ENCODE measurements around the gene APOBEC3A. TPM values are rescaled to one million over a fixed set of nuclear protein-coding genes. Genes with fewer than 3 reads are reported as not detected.

Gene APOBEC3A
- total and polyA plus RNA-seq, 2 of the 13 experiments (the other 11 are each of a cell fraction or from before 2014, with no cell fraction given): not detected

DNA sequence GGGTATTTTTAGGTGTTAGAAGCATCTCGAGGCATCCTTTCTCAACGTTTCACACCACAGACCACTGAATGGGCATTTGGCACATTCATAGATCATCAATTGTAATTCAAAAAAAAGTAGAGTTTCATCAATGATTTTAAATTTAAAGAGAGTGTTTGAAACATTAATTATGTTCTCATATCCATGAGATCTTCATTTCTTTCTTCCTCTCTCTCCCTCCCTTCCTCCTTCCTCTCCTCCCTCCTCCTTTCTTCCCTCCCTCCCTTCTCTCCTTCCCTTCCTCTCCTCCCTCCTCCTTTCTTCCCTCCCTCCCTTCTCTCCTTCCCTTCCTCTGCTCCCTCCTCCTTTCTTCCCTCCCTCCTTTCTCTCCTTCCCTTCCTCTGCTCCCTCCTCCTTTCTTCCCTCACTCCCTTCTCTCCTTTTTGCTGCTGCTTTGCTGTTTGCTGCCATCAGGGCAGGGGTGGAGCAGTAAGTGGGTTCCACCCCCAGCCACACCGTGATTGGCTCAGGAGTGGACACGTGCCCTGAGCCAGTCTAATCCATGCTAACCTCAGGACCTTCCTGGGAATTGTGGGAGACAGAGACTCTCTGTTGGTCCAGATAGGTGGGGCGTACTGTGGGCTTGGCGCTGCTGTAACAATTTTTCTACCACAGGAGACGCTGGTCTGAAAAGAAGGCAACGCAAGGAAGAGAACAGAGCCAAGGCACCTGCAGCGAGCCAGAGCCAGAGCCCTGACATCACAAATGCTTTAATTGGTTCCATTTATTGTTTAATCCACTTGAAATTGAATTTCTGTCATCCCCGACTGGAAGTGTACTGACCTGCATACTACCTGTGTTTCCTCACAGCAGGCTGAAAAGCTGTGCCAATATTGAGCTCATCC, 33.7 kb upstream of the APOBEC3A start (continued):
- TF ChIP-seq ZIK1 (CRISPR knock-in tag; IDR thresholded peaks at IDR 0.05; ENCODE audit: borderline replicate concordance, low read depth): no peak
- no peak for TF ChIP-seq ZNF766 (CRISPR knock-in tag; IDR thresholded peaks at IDR 0.05; ENCODE audit: borderline replicate concordance)
- TF ChIP-seq ZNF749 (CRISPR knock-in tag; IDR thresholded peaks at IDR 0.05; ENCODE audit: borderline replicate concordance): no peak
- no peak for TF ChIP-seq ZNF674 (CRISPR knock-in tag; IDR thresholded peaks at IDR 0.05; ENCODE audit: low read depth)
- no peak for TF ChIP-seq FOXA1 (IDR thresholded peaks at IDR 0.05)
- TF ChIP-seq FOXA1 (CRISPR knock-in tag; IDR thresholded peaks at IDR 0.05): no peak
- TF ChIP-seq RAD51 (IDR thresholded peaks at IDR 0.05; ENCODE audit: borderline replicate concordance): peak; percentile 53
- TF ChIP-seq NFYC (CRISPR knock-in tag; IDR thresholded peaks at IDR 0.05): peak; percentile 90
- TF ChIP-seq, protein P1, sequence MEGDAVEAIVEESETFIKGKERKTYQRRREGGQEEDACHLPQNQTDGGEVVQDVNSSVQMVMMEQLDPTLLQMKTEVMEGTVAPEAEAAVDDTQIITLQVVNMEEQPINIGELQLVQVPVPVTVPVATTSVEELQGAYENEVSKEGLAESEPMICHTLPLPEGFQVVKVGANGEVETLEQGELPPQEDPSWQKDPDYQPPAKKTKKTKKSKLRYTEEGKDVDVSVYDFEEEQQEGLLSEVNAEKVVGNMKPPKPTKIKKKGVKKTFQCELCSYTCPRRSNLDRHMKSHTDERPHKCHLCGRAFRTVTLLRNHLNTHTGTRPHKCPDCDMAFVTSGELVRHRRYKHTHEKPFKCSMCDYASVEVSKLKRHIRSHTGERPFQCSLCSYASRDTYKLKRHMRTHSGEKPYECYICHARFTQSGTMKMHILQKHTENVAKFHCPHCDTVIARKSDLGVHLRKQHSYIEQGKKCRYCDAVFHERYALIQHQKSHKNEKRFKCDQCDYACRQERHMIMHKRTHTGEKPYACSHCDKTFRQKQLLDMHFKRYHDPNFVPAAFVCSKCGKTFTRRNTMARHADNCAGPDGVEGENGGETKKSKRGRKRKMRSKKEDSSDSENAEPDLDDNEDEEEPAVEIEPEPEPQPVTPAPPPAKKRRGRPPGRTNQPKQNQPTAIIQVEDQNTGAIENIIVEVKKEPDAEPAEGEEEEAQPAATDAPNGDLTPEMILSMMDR (CRISPR knock-in tag; IDR thresholded peaks at IDR 0.05): peak; percentile 43
- TF ChIP-seq ZNF550 (CRISPR knock-in tag; IDR thresholded peaks at IDR 0.05; ENCODE audit: borderline replicate concordance): no peak
- TF ChIP-seq CEBPB (IDR thresholded peaks at IDR 0.05; ENCODE audit: borderline replicate concordance, low read depth, low read length): no peak
- TF ChIP-seq ZFP41 (CRISPR knock-in tag; IDR thresholded peaks at IDR 0.05; ENCODE audit: borderline replicate concordance): no peak
- peak; percentile 33 for TF ChIP-seq XRCC5 (optimal IDR thresholded peaks at IDR 0.05; ENCODE audit: low read length)
- no peak for TF ChIP-seq AHR (CRISPR knock-in tag; IDR thresholded peaks at IDR 0.05)
- TF ChIP-seq, protein P2, sequence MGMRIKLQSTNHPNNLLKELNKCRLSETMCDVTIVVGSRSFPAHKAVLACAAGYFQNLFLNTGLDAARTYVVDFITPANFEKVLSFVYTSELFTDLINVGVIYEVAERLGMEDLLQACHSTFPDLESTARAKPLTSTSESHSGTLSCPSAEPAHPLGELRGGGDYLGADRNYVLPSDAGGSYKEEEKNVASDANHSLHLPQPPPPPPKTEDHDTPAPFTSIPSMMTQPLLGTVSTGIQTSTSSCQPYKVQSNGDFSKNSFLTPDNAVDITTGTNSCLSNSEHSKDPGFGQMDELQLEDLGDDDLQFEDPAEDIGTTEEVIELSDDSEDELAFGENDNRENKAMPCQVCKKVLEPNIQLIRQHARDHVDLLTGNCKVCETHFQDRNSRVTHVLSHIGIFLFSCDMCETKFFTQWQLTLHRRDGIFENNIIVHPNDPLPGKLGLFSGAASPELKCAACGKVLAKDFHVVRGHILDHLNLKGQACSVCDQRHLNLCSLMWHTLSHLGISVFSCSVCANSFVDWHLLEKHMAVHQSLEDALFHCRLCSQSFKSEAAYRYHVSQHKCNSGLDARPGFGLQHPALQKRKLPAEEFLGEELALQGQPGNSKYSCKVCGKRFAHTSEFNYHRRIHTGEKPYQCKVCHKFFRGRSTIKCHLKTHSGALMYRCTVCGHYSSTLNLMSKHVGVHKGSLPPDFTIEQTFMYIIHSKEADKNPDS (CRISPR knock-in tag; IDR thresholded peaks at IDR 0.05): no peak
- TF ChIP-seq, protein P3, sequence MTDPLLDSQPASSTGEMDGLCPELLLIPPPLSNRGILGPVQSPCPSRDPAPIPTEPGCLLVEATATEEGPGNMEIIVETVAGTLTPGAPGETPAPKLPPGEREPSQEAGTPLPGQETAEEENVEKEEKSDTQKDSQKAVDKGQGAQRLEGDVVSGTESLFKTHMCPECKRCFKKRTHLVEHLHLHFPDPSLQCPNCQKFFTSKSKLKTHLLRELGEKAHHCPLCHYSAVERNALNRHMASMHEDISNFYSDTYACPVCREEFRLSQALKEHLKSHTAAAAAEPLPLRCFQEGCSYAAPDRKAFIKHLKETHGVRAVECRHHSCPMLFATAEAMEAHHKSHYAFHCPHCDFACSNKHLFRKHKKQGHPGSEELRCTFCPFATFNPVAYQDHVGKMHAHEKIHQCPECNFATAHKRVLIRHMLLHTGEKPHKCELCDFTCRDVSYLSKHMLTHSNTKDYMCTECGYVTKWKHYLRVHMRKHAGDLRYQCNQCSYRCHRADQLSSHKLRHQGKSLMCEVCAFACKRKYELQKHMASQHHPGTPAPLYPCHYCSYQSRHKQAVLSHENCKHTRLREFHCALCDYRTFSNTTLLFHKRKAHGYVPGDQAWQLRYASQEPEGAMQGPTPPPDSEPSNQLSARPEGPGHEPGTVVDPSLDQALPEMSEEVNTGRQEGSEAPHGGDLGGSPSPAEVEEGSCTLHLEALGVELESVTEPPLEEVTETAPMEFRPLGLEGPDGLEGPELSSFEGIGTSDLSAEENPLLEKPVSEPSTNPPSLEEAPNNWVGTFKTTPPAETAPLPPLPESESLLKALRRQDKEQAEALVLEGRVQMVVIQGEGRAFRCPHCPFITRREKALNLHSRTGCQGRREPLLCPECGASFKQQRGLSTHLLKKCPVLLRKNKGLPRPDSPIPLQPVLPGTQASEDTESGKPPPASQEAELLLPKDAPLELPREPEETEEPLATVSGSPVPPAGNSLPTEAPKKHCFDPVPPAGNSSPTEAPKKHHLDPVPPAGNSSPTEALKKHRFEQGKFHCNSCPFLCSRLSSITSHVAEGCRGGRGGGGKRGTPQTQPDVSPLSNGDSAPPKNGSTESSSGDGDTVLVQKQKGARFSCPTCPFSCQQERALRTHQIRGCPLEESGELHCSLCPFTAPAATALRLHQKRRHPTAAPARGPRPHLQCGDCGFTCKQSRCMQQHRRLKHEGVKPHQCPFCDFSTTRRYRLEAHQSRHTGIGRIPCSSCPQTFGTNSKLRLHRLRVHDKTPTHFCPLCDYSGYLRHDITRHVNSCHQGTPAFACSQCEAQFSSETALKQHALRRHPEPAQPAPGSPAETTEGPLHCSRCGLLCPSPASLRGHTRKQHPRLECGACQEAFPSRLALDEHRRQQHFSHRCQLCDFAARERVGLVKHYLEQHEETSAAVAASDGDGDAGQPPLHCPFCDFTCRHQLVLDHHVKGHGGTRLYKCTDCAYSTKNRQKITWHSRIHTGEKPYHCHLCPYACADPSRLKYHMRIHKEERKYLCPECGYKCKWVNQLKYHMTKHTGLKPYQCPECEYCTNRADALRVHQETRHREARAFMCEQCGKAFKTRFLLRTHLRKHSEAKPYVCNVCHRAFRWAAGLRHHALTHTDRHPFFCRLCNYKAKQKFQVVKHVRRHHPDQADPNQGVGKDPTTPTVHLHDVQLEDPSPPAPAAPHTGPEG (CRISPR knock-in tag; IDR thresholded peaks at IDR 0.05): no peak
- no peak for TF ChIP-seq U2AF1 (optimal IDR thresholded peaks at IDR 0.05; ENCODE audit: low read depth, low read length)
- TF ChIP-seq, protein P4, sequence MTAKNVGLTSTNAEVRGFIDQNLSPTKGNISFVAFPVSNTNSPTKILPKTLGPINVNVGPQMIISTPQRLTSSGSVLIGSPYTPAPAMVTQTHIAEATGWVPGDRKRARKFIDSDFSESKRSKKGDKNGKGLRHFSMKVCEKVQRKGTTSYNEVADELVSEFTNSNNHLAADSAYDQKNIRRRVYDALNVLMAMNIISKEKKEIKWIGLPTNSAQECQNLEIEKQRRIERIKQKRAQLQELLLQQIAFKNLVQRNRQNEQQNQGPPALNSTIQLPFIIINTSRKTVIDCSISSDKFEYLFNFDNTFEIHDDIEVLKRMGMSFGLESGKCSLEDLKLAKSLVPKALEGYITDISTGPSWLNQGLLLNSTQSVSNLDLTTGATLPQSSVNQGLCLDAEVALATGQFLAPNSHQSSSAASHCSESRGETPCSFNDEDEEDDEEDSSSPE (CRISPR knock-in tag; IDR thresholded peaks at IDR 0.05): no peak
